Epithelial cell of proximal tubule (primary cell): ENCODE data around the gene EQTN. TPM values are rescaled to one million over a fixed set of nuclear protein-coding genes. Genes with fewer than 3 reads are reported as not detected.

Source experiments
- DNase-seq: peaks from one replicate; pipeline ENCODE4 v3.0.0-alpha.2; 2011; ENCODE audit warnings: low read depth
- H3K4me3 ChIP-seq: 2 replicates; pipeline ENCODE4 v1.5.1; 2011; ENCODE audit warnings: low read depth, mild to moderate bottlenecking, low read length
- total RNA-seq: library from RNA; depleted of rRNA; stranded (reverse); fragments of >200 nt; gene quantifications from 2 replicates; pipeline ENCODE4 v1.2.3, GENCODE V29; 2015
- TF ChIP-seq, protein P1 (sequence below): conservative IDR thresholded peaks from 2 replicates; pipeline ENCODE4 v1.5.1; 2012; ENCODE audit warnings: low read depth, mild to moderate bottlenecking, low read length

EQTN gene
- total RNA-seq = not detected in 2 replicates

DNA sequence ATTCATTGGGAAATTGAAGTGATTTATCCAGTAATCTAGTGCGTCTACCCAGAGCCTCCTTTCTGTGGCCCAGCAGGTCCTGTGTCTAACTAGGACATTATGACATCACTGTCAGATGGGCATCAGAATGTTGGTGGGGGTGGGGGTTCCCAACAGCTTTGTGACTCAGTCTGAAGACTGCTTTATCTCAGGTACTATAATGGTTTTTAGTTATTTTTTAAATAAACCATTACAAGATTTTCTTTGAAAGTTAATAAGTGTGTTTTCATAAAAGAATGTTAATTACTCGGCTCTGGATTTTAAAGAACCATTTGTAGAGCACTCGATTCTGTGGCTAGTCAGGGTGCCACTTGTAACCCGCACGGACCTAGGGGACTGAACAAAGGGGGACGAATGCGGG lies at the start of gene EQTN:
Gene EQTN, minus strand, starts transcription at position 101 of the 400 bp plus-strand sequence. Its CDS starts 95 bp downstream, at position 6.
- H3K4me3 ChIP-seq = no peak within 1 kb of the TSS
- TF ChIP-seq, protein P1, sequence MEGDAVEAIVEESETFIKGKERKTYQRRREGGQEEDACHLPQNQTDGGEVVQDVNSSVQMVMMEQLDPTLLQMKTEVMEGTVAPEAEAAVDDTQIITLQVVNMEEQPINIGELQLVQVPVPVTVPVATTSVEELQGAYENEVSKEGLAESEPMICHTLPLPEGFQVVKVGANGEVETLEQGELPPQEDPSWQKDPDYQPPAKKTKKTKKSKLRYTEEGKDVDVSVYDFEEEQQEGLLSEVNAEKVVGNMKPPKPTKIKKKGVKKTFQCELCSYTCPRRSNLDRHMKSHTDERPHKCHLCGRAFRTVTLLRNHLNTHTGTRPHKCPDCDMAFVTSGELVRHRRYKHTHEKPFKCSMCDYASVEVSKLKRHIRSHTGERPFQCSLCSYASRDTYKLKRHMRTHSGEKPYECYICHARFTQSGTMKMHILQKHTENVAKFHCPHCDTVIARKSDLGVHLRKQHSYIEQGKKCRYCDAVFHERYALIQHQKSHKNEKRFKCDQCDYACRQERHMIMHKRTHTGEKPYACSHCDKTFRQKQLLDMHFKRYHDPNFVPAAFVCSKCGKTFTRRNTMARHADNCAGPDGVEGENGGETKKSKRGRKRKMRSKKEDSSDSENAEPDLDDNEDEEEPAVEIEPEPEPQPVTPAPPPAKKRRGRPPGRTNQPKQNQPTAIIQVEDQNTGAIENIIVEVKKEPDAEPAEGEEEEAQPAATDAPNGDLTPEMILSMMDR = no peak
- DNase-seq = no peak

DNA sequence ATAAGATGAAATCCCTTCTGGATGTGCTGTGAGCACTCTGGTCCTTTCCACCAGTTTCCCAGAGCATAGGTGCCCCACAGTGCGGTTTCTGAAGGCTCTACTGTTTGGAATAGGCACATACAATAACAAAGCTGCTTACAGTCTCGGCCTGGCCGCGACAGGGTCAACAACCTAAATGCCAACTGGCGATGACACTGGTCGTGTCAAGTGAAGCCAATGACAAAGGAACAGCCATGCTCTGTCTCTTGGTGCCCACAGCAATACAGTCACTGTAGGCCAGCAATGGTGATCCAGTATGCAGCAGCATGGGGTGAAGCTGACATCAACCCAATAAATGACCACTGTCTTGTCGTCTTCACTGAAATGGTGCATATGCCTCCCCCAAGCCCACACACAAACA lies 47.8 kb upstream of the EQTN start:
- TF ChIP-seq, protein P1 = no peak
- no peak overlapping the region for H3K4me3 ChIP-seq
- no peak for DNase-seq

DNA sequence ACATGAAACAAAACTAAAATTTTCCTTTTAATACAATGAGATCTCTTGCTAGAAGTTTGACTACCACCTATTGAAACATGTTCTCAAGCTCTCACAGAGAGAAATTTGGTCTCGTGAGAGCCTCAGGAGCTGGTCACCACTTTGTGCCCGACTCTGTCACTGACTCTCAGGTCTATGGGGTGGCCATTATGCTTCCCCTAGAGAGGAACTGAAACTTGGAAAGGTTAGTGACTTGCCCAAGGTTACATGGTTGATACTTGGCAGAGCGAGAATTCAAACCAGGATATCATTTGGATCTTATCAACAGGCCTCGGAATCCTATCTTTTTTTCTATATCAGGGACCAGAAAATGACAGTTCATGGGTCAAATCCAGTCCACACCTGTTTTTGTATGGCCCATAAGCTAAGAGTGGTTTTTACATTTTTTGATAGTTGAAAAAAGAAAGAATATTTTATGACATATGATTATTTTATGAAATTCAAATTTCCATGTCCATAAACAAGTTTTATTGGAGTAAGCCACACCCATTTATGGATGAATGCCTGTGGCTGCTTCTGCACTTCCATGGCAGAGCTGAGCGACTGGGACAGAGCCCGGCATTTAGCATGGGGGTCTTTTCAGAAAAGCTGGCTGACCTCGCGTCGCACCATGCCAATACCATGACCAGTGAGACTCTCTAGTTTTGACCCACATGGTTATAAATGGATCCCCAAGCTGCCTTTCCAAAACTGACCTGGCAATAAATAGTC lies 44.8 kb upstream of the EQTN start:
- no peak overlapping the region for H3K4me3 ChIP-seq
- TF ChIP-seq, protein P1 = no peak
- DNase-seq = no peak

DNA sequence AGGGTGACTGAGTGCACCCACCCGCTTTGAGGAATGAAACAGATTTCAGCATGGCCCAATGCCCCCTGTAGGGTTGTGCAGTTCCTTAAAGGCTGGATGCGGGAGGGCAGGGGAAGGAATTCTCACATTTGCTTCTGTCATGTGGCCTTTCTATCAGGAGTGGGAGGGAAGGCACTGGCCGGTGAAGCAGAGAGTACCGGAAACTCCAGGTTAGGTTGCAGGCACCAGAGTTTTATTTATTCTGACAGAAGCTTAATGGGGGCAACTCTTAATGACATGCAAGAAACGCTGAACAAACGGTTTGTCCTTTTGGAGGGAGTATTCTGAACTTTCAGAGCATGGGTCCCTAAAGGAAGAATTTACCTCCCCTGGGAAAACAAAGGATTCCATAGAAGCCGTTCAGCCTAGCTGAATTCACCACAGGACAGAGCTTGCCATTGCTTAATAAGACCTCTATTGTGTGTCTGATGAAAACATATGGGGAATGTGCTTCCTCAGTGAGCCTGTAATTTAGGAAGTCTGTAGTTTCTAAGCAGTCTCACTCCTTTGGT lies 44.1 kb upstream of the EQTN start:
- no peak for DNase-seq
- TF ChIP-seq, protein P1 = no peak
- H3K4me3 ChIP-seq = no peak overlapping the region

DNA sequence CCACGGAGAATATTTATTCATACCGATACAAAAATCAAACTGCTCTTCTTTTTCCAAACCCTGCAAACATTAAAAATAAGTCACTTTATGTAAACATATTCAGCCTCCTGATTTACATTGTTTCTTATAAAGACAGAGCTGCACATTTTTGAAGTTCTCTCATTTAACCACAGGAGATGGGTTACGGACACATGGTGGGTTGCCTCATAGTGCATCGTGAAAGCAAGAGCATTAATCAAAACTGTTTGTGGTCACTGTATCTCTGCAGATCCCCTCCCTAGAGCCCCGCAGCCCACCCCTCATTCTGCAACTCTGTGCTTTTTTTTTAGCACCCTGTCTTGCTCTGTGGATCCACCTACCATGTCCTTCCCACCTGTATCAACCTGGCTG lies 43.3 kb upstream of the EQTN start:
- no peak for DNase-seq
- no peak overlapping the region for H3K4me3 ChIP-seq
- TF ChIP-seq, protein P1 = no peak

DNA sequence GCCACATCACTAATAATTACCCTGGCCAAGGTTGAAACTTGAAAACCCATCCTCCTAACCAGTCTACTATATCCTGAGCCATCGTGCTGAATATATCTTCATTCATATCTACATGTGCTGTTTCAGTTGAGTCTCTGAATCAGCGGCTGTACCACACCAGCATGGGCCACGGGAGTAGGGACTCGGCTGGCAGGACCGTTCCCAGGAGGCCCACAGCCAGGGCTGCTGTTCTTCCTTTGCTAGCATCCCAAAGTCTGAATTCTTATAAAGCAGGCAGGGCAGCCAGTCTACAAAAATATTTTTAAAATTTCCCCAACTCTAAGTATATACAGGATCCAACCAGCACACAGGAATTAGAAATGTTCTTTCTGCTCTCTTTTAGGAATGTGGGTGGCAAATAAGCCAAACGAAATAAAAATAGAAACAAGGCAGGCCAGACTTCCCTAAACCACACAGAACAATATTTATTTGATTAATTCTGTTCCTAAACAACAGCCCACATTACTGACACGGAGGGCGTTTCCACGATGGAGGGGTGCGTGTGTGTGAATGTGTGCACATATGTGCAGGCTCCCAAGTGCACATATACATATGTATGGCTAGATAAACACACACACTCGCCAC lies 42.8 kb upstream of the EQTN start:
- DNase-seq = no peak
- TF ChIP-seq, protein P1 = no peak
- H3K4me3 ChIP-seq = no peak overlapping the region
